GM12801 (cell line): ENCODE results near the gene HEBP1.

Experiments
- TF ChIP-seq, protein P1 (sequence below): IDR thresholded peaks from one replicate; pipeline ENCODE4 v1.5.1; 2011; ENCODE audit warnings: control low read depth; ENCODE audit not compliant: insufficient read length; ENCODE audit errors: extremely low read depth

Gene HEBP1

DNA sequence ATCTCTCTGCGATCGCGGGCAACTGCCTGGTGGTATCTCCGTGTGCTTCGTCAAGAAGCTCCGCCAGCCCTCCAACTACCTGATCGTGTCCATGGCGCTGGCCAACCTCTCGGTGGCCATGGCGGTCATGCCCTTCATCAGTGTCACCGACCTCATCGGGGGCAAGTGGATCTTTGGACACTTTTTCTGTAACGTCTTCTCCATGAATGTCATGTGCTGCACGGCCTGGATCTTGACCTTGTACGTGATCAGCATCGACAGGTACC, 1.6 kb upstream of the HEBP1 start:
- TF ChIP-seq, protein P1, sequence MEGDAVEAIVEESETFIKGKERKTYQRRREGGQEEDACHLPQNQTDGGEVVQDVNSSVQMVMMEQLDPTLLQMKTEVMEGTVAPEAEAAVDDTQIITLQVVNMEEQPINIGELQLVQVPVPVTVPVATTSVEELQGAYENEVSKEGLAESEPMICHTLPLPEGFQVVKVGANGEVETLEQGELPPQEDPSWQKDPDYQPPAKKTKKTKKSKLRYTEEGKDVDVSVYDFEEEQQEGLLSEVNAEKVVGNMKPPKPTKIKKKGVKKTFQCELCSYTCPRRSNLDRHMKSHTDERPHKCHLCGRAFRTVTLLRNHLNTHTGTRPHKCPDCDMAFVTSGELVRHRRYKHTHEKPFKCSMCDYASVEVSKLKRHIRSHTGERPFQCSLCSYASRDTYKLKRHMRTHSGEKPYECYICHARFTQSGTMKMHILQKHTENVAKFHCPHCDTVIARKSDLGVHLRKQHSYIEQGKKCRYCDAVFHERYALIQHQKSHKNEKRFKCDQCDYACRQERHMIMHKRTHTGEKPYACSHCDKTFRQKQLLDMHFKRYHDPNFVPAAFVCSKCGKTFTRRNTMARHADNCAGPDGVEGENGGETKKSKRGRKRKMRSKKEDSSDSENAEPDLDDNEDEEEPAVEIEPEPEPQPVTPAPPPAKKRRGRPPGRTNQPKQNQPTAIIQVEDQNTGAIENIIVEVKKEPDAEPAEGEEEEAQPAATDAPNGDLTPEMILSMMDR: no peak

DNA sequence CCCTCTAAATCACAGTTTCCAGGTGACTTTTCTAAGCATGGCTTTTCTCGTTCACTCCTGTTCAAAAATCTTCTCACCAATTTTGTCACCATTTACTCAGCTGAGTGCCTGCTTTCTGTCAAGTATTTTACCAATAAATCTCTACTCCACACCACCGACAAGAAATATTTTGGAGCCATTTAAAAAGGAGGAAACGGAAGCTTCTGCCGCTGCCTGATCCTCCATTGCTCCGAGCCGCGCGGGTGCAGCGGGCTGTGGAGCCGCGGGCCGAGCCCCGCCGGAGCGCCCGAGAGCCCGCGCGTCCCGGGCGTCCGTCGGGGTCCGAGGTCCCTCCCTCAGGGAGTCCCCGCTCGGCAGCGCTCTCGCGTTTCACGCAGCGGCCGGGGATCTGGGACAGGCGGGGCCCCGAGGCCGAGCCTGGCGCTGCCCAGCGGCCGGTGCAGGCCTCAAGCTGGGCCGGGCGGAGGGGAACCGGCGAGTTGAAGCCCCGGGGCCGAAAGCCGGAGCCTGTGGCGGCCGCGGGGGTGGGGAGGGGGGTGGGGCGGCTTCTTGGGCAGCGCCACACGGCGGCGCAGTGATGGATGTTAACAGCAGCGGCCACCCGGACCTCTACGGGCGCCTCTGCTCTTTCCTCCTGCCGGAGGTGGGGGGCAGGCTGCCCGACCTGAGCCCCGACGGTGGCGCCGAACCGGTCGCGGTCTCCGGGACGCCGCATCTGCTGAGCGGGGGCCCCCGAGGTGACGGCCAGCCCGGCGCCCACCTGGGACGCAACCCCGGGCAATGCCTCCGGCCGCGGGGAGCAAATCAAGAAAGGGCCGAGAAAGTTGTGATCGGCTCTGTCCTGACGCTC, 1.1 kb upstream of the HEBP1 start:
- TF ChIP-seq, protein P1: no peak

DNA sequence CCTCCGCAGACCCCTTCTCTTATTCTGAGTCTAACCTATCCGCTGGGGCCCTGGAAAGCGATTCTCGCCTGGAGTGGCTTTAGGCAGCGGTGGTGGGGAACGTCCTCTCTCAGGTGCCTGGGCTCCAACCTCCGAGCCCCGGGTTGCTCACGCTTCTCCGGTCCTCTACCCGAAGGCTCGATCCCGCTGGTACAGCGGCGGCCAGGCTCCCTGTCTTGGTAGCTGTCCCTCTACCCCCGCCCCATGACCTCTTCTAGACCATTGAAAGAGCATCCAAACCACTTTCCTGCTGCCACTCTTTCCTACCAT, 505 bp upstream of the HEBP1 start:
- TF ChIP-seq, protein P1: no peak

DNA sequence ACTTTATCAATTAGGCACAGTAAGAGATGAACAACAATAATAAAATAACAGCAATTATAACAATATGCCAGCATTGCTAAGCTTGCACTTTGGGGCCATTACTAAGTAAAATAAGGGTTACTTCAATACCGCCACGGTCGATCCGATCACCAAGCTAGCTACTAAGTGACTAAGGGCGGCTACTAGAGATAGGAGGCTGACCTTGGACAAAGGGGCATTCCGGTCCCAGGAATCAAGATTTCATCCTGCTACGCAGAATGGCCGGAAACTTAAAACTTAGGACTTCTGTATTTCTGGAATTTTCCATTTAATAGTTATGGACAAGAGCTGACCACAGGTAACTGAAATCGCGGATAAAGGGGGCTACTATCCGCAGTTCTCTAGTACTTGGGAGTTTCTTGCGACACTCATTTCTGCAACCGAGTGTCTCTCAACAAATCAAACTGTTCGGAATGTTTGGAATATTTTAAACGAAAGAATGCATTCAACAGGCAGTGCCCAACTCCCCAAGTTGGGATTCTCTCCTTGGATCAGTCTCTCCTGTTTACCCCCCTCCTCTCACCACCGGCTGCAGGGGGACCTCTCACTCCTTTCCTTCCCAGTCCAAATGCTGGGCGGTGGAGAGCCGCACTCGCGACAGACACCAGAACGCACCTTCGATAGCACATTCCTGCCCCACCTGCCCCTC, 650 bp downstream of the HEBP1 start:
- TF ChIP-seq, protein P1: no peak

DNA sequence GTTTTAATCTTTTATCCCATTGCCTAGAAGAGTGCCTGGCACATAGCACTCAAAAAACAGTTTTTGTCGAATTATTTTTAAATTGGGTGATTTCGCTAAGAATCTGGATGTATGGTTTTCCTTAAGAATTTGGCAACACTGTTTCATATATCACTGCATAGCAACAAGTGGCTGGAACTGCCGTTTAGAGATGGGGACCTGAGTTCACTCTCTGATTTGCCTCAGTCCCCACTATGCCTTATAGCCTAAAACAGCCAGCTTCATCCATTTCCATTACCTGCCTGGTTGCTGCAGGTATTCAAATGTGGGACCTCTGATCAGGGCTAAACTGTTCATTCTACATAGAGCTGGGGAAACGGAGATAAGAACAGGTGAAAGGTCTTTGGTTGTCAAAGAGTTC, 1.8 kb downstream of the HEBP1 start:
- TF ChIP-seq, protein P1: no peak

DNA sequence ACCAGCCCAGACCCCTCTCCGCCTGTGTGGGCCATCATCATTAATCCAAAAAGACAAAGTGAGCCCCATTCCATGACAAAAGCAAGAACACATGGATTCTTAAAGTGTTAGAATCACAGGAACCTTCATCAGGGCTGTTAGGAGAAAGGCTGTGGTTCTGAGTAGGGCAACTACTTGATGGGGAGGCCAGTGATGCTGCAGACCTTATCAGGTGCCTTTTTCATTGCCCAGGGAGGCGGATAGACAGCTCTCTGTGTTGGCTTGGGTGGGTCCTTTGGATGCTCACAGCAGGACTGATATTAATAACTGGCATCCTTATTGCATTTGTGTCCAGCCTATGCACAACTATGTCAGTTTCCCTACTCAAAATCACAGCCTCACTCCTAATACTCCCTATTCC, 2.3 kb downstream of the HEBP1 start:
- TF ChIP-seq, protein P1: no peak

DNA sequence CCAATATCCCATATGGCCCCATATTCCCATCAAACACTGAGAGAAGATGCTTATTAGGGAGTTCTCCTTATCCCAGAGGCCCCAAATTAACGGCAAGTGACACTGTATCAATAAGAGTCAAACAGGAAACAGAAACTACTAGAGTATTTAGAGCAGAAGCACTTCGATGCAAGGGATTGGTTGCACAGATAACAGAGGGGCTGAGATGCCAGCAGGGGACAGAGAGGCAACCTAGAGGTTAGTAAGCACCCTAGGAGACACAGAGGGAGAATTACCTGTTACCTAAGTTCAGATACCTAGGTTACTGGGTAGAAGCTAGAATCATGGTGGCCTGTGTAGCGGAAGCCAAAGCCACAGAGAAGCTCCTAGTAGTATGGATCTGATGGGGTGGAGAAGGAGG, 2.9 kb downstream of the HEBP1 start:
- TF ChIP-seq, protein P1: no peak

DNA sequence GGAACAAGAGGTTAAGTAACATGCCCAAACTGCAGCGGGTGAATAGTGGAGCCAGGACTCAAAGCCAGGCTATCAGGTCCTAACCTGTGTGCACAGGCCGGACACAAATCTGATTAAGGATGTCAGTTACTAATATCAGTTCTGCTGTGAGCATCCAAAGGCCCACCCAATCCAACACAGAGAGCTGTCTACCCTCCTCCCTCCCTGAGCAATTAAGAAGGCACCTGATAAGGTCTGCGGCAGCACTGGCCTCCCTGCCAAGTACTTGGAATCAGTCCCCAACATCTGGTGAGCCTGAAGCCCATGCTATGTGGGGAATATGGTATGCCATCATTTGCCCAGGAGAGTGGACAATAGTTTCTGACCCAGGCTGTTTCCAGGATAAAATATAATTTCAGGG, 3.9 kb downstream of the HEBP1 start:
- TF ChIP-seq, protein P1: no peak
